ENCODE measurements around the gene ADAM12. TPM values are rescaled to one million over a fixed set of nuclear protein-coding genes. Genes with fewer than 3 reads are reported as not detected.

The ADAM12 gene
- polyA plus RNA-seq, 1 donor from 2014 or later = 0.09 TPM

DNA sequence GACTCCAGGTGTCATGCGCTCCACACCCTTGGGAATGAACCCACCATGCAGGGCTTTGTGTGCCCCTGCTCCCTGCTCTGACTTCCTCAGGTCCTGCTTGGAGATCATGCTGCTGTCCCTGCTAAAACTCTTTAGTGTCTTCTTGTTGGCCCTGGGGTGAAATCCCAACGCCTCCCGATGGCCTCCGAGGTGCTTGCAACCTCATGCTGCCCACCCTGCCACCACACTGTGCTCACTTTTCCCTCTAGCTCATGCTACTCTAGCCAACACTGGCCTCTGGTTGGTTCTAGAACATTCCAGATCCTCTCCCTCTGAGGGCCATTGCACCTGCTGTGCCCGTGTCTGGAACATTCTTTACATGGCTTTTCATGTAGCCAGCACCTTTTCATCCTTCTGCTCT, 227.7 kb downstream of the ADAM12 start:
- no peak overlapping the region for H3K27ac ChIP-seq (ENCODE audit: low read length)
- no peaks in the 10 kb centered on the region for H3K9me3 ChIP-seq (ENCODE audit: low read length)
- H3K9me2 ChIP-seq (ENCODE audit: insufficient read depth, low read length) = no peaks in the 10 kb centered on the region
- no peak overlapping the region for H3K4me2 ChIP-seq (ENCODE audit: low read length)
- no peaks in the 10 kb centered on the region for H3K27me3 ChIP-seq (ENCODE audit: insufficient read depth, low read depth, low read length)
- H3F3A ChIP-seq (ENCODE audit: insufficient read depth, low read length, poor library complexity, severe bottlenecking) = no peaks in the 10 kb centered on the region
- H3K4me3 ChIP-seq (ENCODE audit: low read length) = no peak overlapping the region
- H2AFZ ChIP-seq (ENCODE audit: low read depth, low read length) = no peak overlapping the region
- no peaks in the 10 kb centered on the region for H3K36me3 ChIP-seq (ENCODE audit: insufficient read depth, low read length)
- no peaks in the 10 kb centered on the region for H3K79me2 ChIP-seq (replicated peaks; ENCODE audit: insufficient read depth, low read length)
- H4K20me1 ChIP-seq (ENCODE audit: insufficient read depth) = no peaks in the 10 kb centered on the region
- no peak for TF ChIP-seq TAF1 (IDR thresholded peaks at IDR 0.05; ENCODE audit: low read depth)
- H3K9ac ChIP-seq (ENCODE audit: low read length) = no peak overlapping the region

DNA sequence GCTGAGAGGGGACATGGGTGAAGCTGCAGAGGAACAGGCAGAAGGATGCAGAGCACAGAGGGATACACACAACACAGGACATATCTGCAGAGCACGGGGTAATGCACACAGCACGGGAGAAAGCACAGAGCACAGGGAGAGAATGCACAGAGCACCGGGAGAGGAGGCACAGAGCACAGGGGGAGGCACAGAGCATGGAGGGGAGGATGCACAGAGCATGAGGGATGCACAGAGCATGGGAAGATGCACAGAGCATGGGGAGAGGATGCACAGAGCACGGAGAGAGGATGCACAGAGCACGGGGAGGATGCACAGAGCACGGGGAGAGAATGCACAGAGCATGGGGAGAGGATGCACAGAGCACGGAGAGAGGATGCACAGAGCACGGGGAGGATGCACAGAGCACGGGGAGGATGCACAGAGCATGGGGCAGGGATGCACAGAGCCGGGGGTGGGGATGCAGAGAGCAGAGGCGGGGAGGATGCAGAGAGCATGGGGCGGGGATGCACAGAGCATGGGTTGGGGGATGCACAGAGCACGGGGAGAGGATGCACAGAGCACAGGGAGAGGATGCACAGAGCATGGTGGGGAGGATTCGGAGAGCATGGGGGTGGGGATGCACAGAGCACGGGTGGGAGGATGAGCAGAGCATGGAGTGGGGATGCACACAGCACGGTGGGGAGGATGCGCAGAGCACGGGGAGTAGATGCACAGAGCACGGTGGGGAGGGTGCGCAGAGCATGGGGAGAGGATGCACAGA, 230.0 kb downstream of the ADAM12 start:
- Histone ChIP-seq H3K27ac (ENCODE audit: low read length) (no peak overlapping the region), H3K36me3 (ENCODE audit: insufficient read depth, low read length) (no peaks in the 10 kb centered on the region), H3K27me3 (ENCODE audit: insufficient read depth, low read depth, low read length) (no peaks in the 10 kb centered on the region), H3K9me3 (ENCODE audit: low read length) (no peaks in the 10 kb centered on the region), H3K4me2 (ENCODE audit: low read length) (no peak overlapping the region), H3K9ac (ENCODE audit: low read length) (no peak overlapping the region), H3K9me2 (ENCODE audit: insufficient read depth, low read length) (no peaks in the 10 kb centered on the region), H2AFZ (ENCODE audit: low read depth, low read length) (no peak overlapping the region), H4K20me1 (ENCODE audit: insufficient read depth) (no peaks in the 10 kb centered on the region), H3K79me2 (replicated peaks; ENCODE audit: insufficient read depth, low read length) (no peaks in the 10 kb centered on the region), H3F3A (ENCODE audit: insufficient read depth, low read length, poor library complexity, severe bottlenecking) (no peaks in the 10 kb centered on the region), H3K4me3 (ENCODE audit: low read length) (no peak overlapping the region)
- TF ChIP-seq EZH2 (IDR thresholded peaks at IDR 0.05; ENCODE audit: borderline replicate concordance, insufficient read depth, low read length, poor library complexity, severe bottlenecking) (no peak), MXI1 (conservative IDR thresholded peaks at IDR 0.05; ENCODE audit: poor library complexity, severe bottlenecking) (no peak), RAD21 (conservative IDR thresholded peaks at IDR 0.05) (no peak), POLR2AphosphoS5 (IDR thresholded peaks at IDR 0.05) (no peak), EP300 (conservative IDR thresholded peaks at IDR 0.05; ENCODE audit: poor library complexity, severe bottlenecking) (no peak), TAF1 (IDR thresholded peaks at IDR 0.05; ENCODE audit: low read depth) (no peak), SMC3 (conservative IDR thresholded peaks at IDR 0.05; ENCODE audit: poor library complexity) (no peak)
- TF ChIP-seq, protein P1, sequence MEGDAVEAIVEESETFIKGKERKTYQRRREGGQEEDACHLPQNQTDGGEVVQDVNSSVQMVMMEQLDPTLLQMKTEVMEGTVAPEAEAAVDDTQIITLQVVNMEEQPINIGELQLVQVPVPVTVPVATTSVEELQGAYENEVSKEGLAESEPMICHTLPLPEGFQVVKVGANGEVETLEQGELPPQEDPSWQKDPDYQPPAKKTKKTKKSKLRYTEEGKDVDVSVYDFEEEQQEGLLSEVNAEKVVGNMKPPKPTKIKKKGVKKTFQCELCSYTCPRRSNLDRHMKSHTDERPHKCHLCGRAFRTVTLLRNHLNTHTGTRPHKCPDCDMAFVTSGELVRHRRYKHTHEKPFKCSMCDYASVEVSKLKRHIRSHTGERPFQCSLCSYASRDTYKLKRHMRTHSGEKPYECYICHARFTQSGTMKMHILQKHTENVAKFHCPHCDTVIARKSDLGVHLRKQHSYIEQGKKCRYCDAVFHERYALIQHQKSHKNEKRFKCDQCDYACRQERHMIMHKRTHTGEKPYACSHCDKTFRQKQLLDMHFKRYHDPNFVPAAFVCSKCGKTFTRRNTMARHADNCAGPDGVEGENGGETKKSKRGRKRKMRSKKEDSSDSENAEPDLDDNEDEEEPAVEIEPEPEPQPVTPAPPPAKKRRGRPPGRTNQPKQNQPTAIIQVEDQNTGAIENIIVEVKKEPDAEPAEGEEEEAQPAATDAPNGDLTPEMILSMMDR (IDR thresholded peaks at IDR 0.05; ENCODE audit: poor library complexity, severe bottlenecking) = no peak
- TF ChIP-seq, protein P2, sequence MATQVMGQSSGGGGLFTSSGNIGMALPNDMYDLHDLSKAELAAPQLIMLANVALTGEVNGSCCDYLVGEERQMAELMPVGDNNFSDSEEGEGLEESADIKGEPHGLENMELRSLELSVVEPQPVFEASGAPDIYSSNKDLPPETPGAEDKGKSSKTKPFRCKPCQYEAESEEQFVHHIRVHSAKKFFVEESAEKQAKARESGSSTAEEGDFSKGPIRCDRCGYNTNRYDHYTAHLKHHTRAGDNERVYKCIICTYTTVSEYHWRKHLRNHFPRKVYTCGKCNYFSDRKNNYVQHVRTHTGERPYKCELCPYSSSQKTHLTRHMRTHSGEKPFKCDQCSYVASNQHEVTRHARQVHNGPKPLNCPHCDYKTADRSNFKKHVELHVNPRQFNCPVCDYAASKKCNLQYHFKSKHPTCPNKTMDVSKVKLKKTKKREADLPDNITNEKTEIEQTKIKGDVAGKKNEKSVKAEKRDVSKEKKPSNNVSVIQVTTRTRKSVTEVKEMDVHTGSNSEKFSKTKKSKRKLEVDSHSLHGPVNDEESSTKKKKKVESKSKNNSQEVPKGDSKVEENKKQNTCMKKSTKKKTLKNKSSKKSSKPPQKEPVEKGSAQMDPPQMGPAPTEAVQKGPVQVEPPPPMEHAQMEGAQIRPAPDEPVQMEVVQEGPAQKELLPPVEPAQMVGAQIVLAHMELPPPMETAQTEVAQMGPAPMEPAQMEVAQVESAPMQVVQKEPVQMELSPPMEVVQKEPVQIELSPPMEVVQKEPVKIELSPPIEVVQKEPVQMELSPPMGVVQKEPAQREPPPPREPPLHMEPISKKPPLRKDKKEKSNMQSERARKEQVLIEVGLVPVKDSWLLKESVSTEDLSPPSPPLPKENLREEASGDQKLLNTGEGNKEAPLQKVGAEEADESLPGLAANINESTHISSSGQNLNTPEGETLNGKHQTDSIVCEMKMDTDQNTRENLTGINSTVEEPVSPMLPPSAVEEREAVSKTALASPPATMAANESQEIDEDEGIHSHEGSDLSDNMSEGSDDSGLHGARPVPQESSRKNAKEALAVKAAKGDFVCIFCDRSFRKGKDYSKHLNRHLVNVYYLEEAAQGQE (IDR thresholded peaks at IDR 0.05; ENCODE audit: borderline replicate concordance) = no peak
